GM12878 (cell line): ENCODE measurements around the gene ASTL. TPM values are rescaled to one million over a fixed set of nuclear protein-coding genes. Genes with fewer than 3 reads are reported as not detected.

ENCODE experiments used
- ATAC-seq: fragments of 200-7000 bp; cut with Tn5 transposase; 3 replicates; pipeline ENCODE4 v1.9.1; 2020; ENCODE audit warnings: mild to moderate bottlenecking, moderate library complexity
- BruUV-seq: library from RNA; stranded (reverse); fragments of 400-500 nt; replicated peaks from 2 replicates; lab custom pipeline; 2021; lab: Mats Ljungman, UMichigan
- CTCF ChIA-PET: fragments of 300-600 bp; sonication (Branson Sonifier 250); formaldehyde crosslinking; extraction: SDS; loops from one replicate; lab custom pipeline; 2021; ENCODE audit warnings: inconsistent platforms; lab: Yijun Ruan, JAX
- POLR2A ChIA-PET: fragments of 350-600 bp; formaldehyde crosslinking; extraction: SDS; loops from one replicate; lab custom pipeline; 2021; ENCODE audit warnings: inconsistent platforms; lab: Charles Lee
- RAD21 ChIA-PET: fragments of 300-600 bp; sonication (Branson Sonifier 250); formaldehyde crosslinking; loops from one replicate; lab custom pipeline; 2023; ENCODE audit warnings: antibody characterized with exemption; ENCODE audit not compliant: unreplicated experiment; lab: Charles Lee
- SMC1A ChIA-PET: fragments of 300-600 bp; sonication (Branson Sonifier 250); formaldehyde crosslinking; loops from one replicate; lab custom pipeline; 2023; ENCODE audit not compliant: unreplicated experiment, uncharacterized antibody; lab: Charles Lee
- DNase-seq: peaks from one replicate; pipeline ENCODE4 v3.0.0-alpha.2; 2011; ENCODE audit warnings: low read depth, low spot score
- FAIRE-seq: peaks from 3 replicates; lab custom pipeline; 2011; peaks lifted over from hg19 to GRCh38; lab: Jason Lieb, UNC
- H2AFZ ChIP-seq: 2 replicates; pipeline ENCODE4 v1.6.0; 2011; ENCODE audit warnings: low read depth, low read length, control low read depth; ENCODE audit not compliant: control insufficient read depth
- H3K27ac ChIP-seq: 2 replicates; pipeline ENCODE4 v1.5.1; 2011; ENCODE audit warnings: control low read depth; ENCODE audit not compliant: control insufficient read depth, insufficient read depth
- H3K27me3 ChIP-seq, 2 experiments: replicated peaks in 1 of 2; 2 replicates each; pipeline versions ENCODE4 v1.6.0 to v1.6.1; 2011; ENCODE audit warnings: low read length in 1 of 2; ENCODE audit not compliant: control insufficient read depth in 2 of 2, insufficient read depth in 2 of 2
- H3K36me3 ChIP-seq, 2 experiments: 2 replicates each; pipeline ENCODE4 v1.5.1; 2011; ENCODE audit warnings: low read length in 1 of 2; ENCODE audit not compliant: control insufficient read depth in 2 of 2, insufficient read depth in 2 of 2
- H3K4me1 ChIP-seq: 2 replicates; pipeline ENCODE4 v1.6.1; 2011; ENCODE audit warnings: mild to moderate bottlenecking, low read length, moderate library complexity, mixed read lengths; ENCODE audit not compliant: control insufficient read depth, insufficient read depth
- H3K4me2 ChIP-seq: 2 replicates; pipeline ENCODE4 v1.6.0; 2011; ENCODE audit warnings: control low read depth; ENCODE audit not compliant: control insufficient read depth, insufficient read depth
- H3K4me3 ChIP-seq: fragments of 200-600 bp; sonication (generic); 2 replicates; pipeline ENCODE4 v1.5.1; 2016
- H3K79me2 ChIP-seq: 2 replicates; pipeline ENCODE4 v1.6.0; 2011; ENCODE audit warnings: low read length; ENCODE audit not compliant: control insufficient read depth, insufficient read depth
- H3K9ac ChIP-seq: 2 replicates; pipeline ENCODE4 v1.8.0; 2011; ENCODE audit warnings: low read length, control low read depth, mixed read lengths; ENCODE audit not compliant: control insufficient read depth, insufficient read depth
- H3K9me3 ChIP-seq: replicated peaks from 3 replicates; pipeline ENCODE4 v1.5.1; 2011; ENCODE audit warnings: mild to moderate bottlenecking, low read length; ENCODE audit not compliant: control insufficient read depth, insufficient read depth
- H4K20me1 ChIP-seq: 2 replicates; pipeline ENCODE4 v1.6.0; 2011; ENCODE audit not compliant: control insufficient read depth, insufficient read depth
- BMI1 ChIP-seq: fragments of 450-650 bp; IDR thresholded peaks from 2 replicates; pipeline ENCODE4 v1.6.1; 2016; ENCODE audit warnings: mild to moderate bottlenecking, moderate library complexity, borderline replicate concordance
- CTCF ChIP-seq, 3 experiments: IDR thresholded peaks in 2 of 3; conservative IDR thresholded peaks in 1 of 3; 2 replicates each; pipeline ENCODE4 v1.5.1; 2011; ENCODE audit warnings: low read depth in 3 of 3, low read length in 3 of 3, mild to moderate bottlenecking in 3 of 3, control low read depth in 2 of 3, moderate library complexity in 2 of 3, inconsistent platforms in 1 of 3, mixed read lengths in 1 of 3; ENCODE audit not compliant: control insufficient read depth in 2 of 3, insufficient read depth in 1 of 3; ENCODE audit errors: extremely low read depth in 1 of 3
- CUX1 ChIP-seq: IDR thresholded peaks from 2 replicates; pipeline ENCODE4 v1.6.1; 2012; ENCODE audit warnings: improper control_type of control experiment, low read depth, low read length; ENCODE audit not compliant: insufficient replicate concordance
- EGR1 ChIP-seq, 2 experiments: IDR thresholded peaks; 1 replicate in 1 of 2; 2 replicates in 1 of 2; pipeline ENCODE4 v1.6.1; 2011 to 2012; ENCODE audit warnings: low read depth in 2 of 2, low read length in 2 of 2, borderline replicate concordance in 1 of 2, mild to moderate bottlenecking in 1 of 2, moderate library complexity in 1 of 2
- IRF4 ChIP-seq: IDR thresholded peaks from 2 replicates; pipeline ENCODE4 v1.6.1; 2011; ENCODE audit warnings: low read depth, low read length
- MYB ChIP-seq: fragments of 150-350 bp; IDR thresholded peaks from 2 replicates; pipeline ENCODE4 v1.6.1; 2014; ENCODE audit warnings: mild to moderate bottlenecking, low read depth, low read length, borderline replicate concordance
- PAX8 ChIP-seq: fragments of 450-650 bp; IDR thresholded peaks from 2 replicates; pipeline ENCODE4 v1.6.1; 2017; ENCODE audit warnings: mild to moderate bottlenecking, moderate library complexity
- PBX3 ChIP-seq: IDR thresholded peaks from 2 replicates; pipeline ENCODE4 v1.6.1; 2011; ENCODE audit warnings: mild to moderate bottlenecking, low read depth, low read length, moderate library complexity; ENCODE audit not compliant: insufficient replicate concordance
- POLR2A ChIP-seq: IDR thresholded peaks from 2 replicates; pipeline ENCODE4 v1.6.1; 2011; ENCODE audit warnings: low read depth, mild to moderate bottlenecking, low read length
- RELA ChIP-seq: fragments of 450-650 bp; IDR thresholded peaks from 2 replicates; pipeline ENCODE4 v1.8.0; 2014; ENCODE audit warnings: borderline replicate concordance; ENCODE audit not compliant: partially characterized antibody
- SPI1 ChIP-seq: IDR thresholded peaks from 2 replicates; pipeline ENCODE4 v1.6.1; 2011; ENCODE audit warnings: low read depth, mild to moderate bottlenecking, low read length, moderate library complexity, borderline replicate concordance; ENCODE audit not compliant: insufficient read depth
- WRNIP1 ChIP-seq: IDR thresholded peaks from 2 replicates; pipeline ENCODE4 v1.6.1; 2011; ENCODE audit warnings: low read depth, low read length, improper control_type of control experiment, borderline replicate concordance
- YBX1 ChIP-seq: fragments of 450-650 bp; IDR thresholded peaks from 2 replicates; pipeline ENCODE4 v1.6.1; 2016; ENCODE audit warnings: antibody characterized with exemption
- WGBS: methylation state at CpG from one replicate; pipeline ENCODE4 v1.1.6; 2016; ENCODE audit warnings: low lambda C conversion rate; ENCODE audit not compliant: insufficient replicate concordance, insufficient coverage; ENCODE audit errors: missing lambda C conversion rate; 5-methylcytosine and 5-hydroxymethylcytosine counted together
- in situ Hi-C: fragments of 300-500 bp; cut with MboI; formaldehyde crosslinking; loops from 9 replicates; pipeline ENCODE4 v1.14.3; 2018; ENCODE audit warnings: mixed read lengths
- intact Hi-C: fragments of 100-400 bp; cut with micrococcal nuclease; formaldehyde crosslinking; loops from one replicate; pipeline ENCODE4 v1.14.2; 2022; ENCODE audit not compliant: unreplicated experiment
- polyA plus RNA-seq, 11 experiments: library from polyadenylated mRNA; depleted of rRNA in 4 of 11; unstranded in 6 of 11; stranded (reverse) in 5 of 11; fragments of >200 nt; fragmentation: Nextera tagmentation in 4 of 11; fragmentation: Illumina TruSeq in 1 of 11; extraction: Ambion mirVana in 4 of 11; extraction: Trizol in 1 of 11; gene quantifications; 1 replicate in 1 of 11; 2 replicates in 10 of 11; pipeline versions ENCODE4 v1.2.1 to v1.2.3, GENCODE V29; 2011 to 2016; ENCODE audit warnings: inconsistent platforms in 2 of 11, missing spikeins in 2 of 11, low read depth in 1 of 11
- total RNA-seq, 4 experiments: library from RNA; depleted of rRNA in 3 of 4; stranded (reverse); fragments of >200 nt in 3 of 4; fragmentation: Illumina TruSeq in 1 of 4; extraction: Trizol in 1 of 4; gene quantifications; 2 replicates each; pipeline versions ENCODE4 v1.2.1 to v1.2.3, GENCODE V29; 2013 to 2021

ASTL gene
- total and polyA plus RNA-seq, 10 of the 15 experiments (the other 5 are each of a cell fraction or from before 2014, with no cell fraction given) = 0.18 to 1.0 (median 0.38) TPM; not detected in 4

- Histone ChIP-seq H3K36me3 (no peaks in the 10 kb centered on the region), H3K79me2 (no peaks in the 10 kb centered on the region), H4K20me1 (no peaks in the 10 kb centered on the region), H2AFZ (peak overlapping the region; percentile 70), H3K27ac (peak overlapping the region; percentile 95), H3K4me1 (peaks cover 53% of the 10 kb centered on the region), H3K4me3 (no peak overlapping the region; the same call in 1 of the 2 replicates), H3K9me3 (peaks cover 3% of the 10 kb centered on the region; the same call in 2 of the 3 replicates), H3K9ac (peak overlapping the region; percentile 68), H3K27me3 (no peaks in the 10 kb centered on the region), H3K4me2 (peak overlapping the region; percentile 78)
- SMC1A ChIA-PET = interaction anchor here (0.6 to 6.6 kb wide), 7 partner anchors 9 to 135 kb away, joined by 3 to 139 read pairs (median 4); partner anchors contain the start of genes ASTL and DUSP2
- peak; percentile 57 for ATAC-seq
- POLR2A ChIA-PET = interaction anchor here (0.6 to 6.4 kb wide), 7 partner anchors 12 to 371 kb away, joined by 3 to 161 read pairs (median 11); partner anchors contain the start of genes ASTL, DUSP2 and ITPRIPL1
- peak; percentile 56 for FAIRE-seq
- BruUV-seq = no TSS peak
- intact Hi-C loops = loop anchor here (1.0 kb wide), 1 partner anchor 12 kb away; the partner anchor contains the start of gene DUSP2
- in situ Hi-C loops = no loop called here
- RAD21 ChIA-PET = interaction anchor here (0.6 to 6.3 kb wide), 8 partner anchors 10 to 50 kb away, joined by 3 to 182 read pairs (median 4); partner anchors contain the start of genes ASTL and DUSP2
- CTCF ChIA-PET = interaction anchor here (1.1 to 4.2 kb wide), 7 partner anchors 11 to 48 kb away, joined by 3 to 42 read pairs (median 4); partner anchors contain the start of genes ASTL and DUSP2
- DNase-seq = peak; percentile 71
- 3% methylated on average over 5 of the region's 5 CpGs for WGBS
- TF ChIP-seq BMI1 (no peak), CTCF (IDR thresholded peaks at IDR 0.05 in 2 of 3, conservative IDR thresholded peaks at IDR 0.05 in 1 of 3; ENCODE audit: control insufficient read depth in 2 of 3, extremely low read depth in 1 of 3, insufficient read depth in 1 of 3, low read depth in 3 of 3, low read length in 3 of 3) (no peak; a peak in 1 of 6 replicates), IRF4 (0 out of 2 replicates have a peak, but pooled peaks have one; percentile 13), PAX8 (no peak), MYB (no peak), WRNIP1 (no peak), POLR2A (no peak), YBX1 (peak; percentile 99), EGR1 (IDR thresholded peaks at IDR 0.05; ENCODE audit: borderline replicate concordance in 1 of 2, low read depth in 2 of 2, low read length in 2 of 2) (no peak), RELA (peak; percentile 69), SPI1 (no peak), PBX3 (no peak), CUX1 (peak; percentile 97)
These were observed 18.8 kb upstream of the ASTL start for GRCh38 chr2:96156926-96157648.
